Urothelium cell line (cell line): ENCODE data around the gene DOCK9.

Experiments used
- DNase-seq: peaks from one replicate; pipeline ENCODE4 v3.0.0; 2011; ENCODE audit warnings: low spot score, mixed read lengths
- FAIRE-seq: peaks from 2 replicates; lab custom pipeline; 2011; peaks lifted over from hg19 to GRCh38; lab: Jason Lieb, UNC

The DOCK9 gene

GRCh38 chr13:98800078-98800477 is 177.8 kb downstream of the DOCK9 start:
- no peak for FAIRE-seq
- DNase-seq = no peak

- FAIRE-seq = no peak
Measured at GRCh38 chr13:98798849-98799645, 178.8 kb downstream of the DOCK9 start.

GRCh38 chr13:98797456-98797855 is 180.4 kb downstream of the DOCK9 start:
- DNase-seq (no peak), FAIRE-seq (no peak)

More at GRCh38 chr13:98798849-98799645, 178.8 kb downstream of the DOCK9 start:
- DNase-seq = no peak

- no peak for FAIRE-seq
- DNase-seq = no peak
Measured at GRCh38 chr13:98796798-98797197, 181.1 kb downstream of the DOCK9 start.

- DNase-seq = no peak
- FAIRE-seq = no peak
Measured at GRCh38 chr13:98796191-98796590, 181.7 kb downstream of the DOCK9 start.

- FAIRE-seq = no peak
- no peak for DNase-seq
Measured at GRCh38 chr13:98795220-98795619, 182.6 kb downstream of the DOCK9 start.

GRCh38 chr13:98794498-98794897 is 183.4 kb downstream of the DOCK9 start:
- DNase-seq = no peak
- FAIRE-seq = no peak

GRCh38 chr13:98792785-98793495 is 184.9 kb downstream of the DOCK9 start:
- FAIRE-seq = no peak
- no peak for DNase-seq

GRCh38 chr13:98792321-98792720 is 185.5 kb downstream of the DOCK9 start:
- FAIRE-seq (no peak), DNase-seq (no peak)

- FAIRE-seq = no peak
- DNase-seq = no peak
Measured at GRCh38 chr13:98791611-98792010, 186.3 kb downstream of the DOCK9 start.

- no peak for FAIRE-seq
Measured at GRCh38 chr13:98787996-98788395, 189.9 kb downstream of the DOCK9 start.

GRCh38 chr13:98787173-98787572 is 190.7 kb downstream of the DOCK9 start:
- FAIRE-seq = no peak
- DNase-seq = no peak

More at GRCh38 chr13:98787996-98788395, 189.9 kb downstream of the DOCK9 start:
- no peak for DNase-seq

- DNase-seq (no peak), FAIRE-seq (no peak)
Measured at GRCh38 chr13:98786023-98786422, 191.8 kb downstream of the DOCK9 start.

GRCh38 chr13:98785405-98785804 is 192.5 kb downstream of the DOCK9 start:
- DNase-seq (no peak), FAIRE-seq (no peak)

GRCh38 chr13:98784666-98785065 is 193.2 kb downstream of the DOCK9 start:
- no peak for FAIRE-seq
- no peak for DNase-seq

GRCh38 chr13:98783856-98784478 is 193.9 kb downstream of the DOCK9 start:
- DNase-seq (no peak), FAIRE-seq (no peak)

- DNase-seq = no peak
Measured at GRCh38 chr13:98782654-98783053, 195.2 kb downstream of the DOCK9 start.

GRCh38 chr13:98781905-98782304 is 196.0 kb downstream of the DOCK9 start:
- no peak for FAIRE-seq
- no peak for DNase-seq

More at GRCh38 chr13:98782654-98783053, 195.2 kb downstream of the DOCK9 start:
- FAIRE-seq = no peak

- DNase-seq (no peak), FAIRE-seq (no peak)
Measured at GRCh38 chr13:98781470-98781869, 196.4 kb downstream of the DOCK9 start.

GRCh38 chr13:98781045-98781444 is 196.8 kb downstream of the DOCK9 start:
- DNase-seq = no peak
- FAIRE-seq = no peak

GRCh38 chr13:98780451-98780850 is 197.4 kb downstream of the DOCK9 start:
- FAIRE-seq = no peak
- DNase-seq = no peak

- DNase-seq (no peak), FAIRE-seq (no peak)
Measured at GRCh38 chr13:98779695-98780094, 198.2 kb downstream of the DOCK9 start.
